ENCODE results near the gene DUSP28. TPM values are rescaled to one million over a fixed set of nuclear protein-coding genes. Genes with fewer than 3 reads are reported as not detected.

The DUSP28 gene
- total and polyA plus RNA-seq, 2 of the 13 experiments (the other 11 are each of a cell fraction or from before 2014, with no cell fraction given), result 5.2 to 8.6 TPM

DNA sequence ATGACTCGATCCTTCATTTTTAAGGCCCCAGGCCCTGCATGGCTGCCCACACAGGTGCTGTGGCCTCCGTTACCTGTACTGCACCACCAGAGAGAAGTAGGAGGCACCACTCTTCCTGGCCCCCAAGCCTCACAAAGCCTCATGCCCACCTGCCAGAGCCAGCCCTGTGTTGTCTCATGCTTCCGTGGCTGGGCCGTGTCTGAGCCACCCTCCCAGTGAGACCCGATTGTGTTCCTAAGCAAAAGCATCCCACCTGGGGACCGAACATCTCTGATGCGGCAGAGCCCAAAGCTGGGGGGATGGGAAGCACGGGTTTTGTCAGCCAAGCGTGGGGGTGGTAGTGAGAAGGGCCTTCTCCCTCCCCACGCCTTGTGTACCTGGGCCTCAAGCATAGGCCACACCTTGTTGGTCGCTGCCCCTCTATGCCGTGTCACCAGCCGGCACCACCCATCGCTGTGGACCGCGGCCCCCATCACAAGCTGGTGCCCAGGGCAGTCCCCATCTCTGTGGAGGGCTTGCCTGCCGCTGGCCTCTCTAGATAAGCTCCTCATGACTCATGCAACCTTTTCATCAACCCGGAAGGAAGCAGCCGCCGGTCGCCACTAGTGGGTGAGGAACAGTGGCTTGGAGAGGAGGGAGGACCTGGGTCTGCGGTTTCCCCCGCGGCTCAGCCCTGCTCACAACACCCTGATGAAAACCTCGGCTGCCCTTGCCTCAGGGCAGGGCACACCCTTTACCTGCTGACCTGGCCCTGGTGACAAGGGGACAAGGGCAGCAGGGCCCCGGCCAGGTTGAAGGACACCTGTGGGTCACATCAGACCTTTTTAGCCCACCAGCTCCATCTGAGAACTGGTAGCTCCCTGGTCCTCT lies 5.4 kb downstream of the DUSP28 start (continued):
- TF ChIP-seq, protein P1, sequence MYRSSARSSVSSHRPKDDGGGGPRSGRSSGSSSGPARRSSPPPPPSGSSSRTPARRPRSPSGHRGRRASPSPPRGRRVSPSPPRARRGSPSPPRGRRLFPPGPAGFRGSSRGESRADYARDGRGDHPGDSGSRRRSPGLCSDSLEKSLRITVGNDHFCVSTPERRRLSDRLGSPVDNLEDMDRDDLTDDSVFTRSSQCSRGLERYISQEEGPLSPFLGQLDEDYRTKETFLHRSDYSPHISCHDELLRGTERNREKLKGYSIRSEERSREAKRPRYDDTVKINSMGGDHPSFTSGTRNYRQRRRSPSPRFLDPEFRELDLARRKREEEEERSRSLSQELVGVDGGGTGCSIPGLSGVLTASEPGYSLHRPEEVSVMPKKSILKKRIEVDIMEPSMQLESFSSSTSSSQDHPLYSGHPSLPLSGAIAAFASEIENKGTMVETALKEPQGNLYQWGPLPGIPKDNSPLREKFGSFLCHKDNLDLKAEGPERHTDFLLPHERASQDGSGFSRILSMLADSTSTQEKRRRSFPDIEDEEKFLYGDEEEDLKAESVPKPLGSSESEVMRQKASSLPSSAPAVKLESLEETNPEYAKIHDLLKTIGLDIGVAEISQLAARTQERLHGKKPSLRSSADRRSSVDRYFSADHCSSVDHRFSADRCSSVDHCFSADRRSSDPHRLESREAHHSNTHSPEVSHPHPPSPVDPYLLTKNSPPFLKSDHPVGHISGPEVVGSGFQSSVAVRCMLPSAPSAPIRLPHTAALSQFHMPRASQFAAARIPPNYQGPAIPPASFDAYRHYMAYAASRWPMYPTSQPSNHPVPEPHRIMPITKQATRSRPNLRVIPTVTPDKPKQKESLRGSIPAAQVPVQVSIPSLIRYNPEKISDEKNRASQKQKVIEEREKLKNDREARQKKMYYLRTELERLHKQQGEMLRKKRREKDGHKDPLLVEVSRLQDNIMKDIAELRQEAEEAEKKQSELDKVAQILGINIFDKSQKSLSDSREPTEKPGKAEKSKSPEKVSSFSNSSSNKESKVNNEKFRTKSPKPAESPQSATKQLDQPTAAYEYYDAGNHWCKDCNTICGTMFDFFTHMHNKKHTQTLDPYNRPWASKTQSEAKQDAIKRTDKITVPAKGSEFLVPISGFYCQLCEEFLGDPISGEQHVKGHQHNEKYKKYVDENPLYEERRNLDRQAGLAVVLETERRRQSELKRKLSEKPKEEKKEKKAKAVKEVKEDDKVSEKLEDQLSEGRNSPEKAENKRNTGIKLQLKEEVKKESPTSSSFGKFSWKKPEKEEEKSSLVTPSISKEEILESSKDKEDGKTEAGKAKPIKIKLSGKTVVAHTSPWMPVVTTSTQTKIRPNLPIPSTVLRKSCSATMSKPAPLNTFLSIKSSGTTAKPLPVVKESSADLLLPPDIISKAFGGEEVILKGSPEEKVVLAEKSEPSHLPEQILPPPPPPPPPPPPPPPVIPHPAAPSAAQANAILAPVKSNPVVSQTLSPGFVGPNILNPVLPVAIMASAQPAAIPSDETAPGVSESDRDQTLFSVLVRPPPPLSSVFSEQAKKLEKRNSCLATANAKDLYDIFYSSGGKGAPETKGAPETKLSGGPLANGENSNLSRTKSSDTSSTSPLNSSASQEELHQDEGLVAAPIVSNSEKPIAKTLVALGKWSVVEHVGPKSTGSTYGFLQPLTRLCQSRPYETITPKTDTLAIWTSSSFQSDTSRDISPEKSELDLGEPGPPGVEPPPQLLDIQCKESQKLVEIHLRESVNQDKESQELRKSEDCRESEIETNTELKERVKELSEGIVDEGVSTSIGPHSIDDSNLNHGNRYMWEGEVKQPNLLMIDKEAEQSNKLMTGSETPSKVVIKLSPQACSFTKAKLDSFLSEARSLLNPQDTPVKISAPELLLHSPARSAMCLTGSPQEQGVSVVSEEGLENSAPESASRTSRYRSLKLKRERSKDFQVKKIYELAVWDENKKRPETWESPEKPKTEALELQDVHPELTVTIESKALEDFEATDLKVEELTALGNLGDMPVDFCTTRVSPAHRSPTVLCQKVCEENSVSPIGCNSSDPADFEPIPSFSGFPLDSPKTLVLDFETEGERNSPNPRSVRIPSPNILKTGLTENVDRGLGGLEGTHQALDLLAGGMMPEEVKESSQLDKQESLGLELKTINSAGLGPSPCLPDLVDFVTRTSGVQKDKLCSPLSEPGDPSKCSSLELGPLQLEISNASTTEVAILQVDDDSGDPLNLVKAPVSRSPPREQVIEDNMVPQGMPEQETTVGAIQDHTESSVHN (CRISPR knock-in tag; IDR thresholded peaks at IDR 0.05), result 0 out of 2 replicates have a peak, but pooled peaks have one; percentile 61
- TF ChIP-seq CHCHD3 (CRISPR knock-in tag; IDR thresholded peaks at IDR 0.05) (no peak), POLR2G (IDR thresholded peaks at IDR 0.05; ENCODE audit: low read depth, low read length) (peak; percentile 91), LCORL (IDR thresholded peaks at IDR 0.05) (no peak), LCORL (CRISPR knock-in tag; IDR thresholded peaks at IDR 0.05) (peak; percentile 60), GABPA (IDR thresholded peaks at IDR 0.05; ENCODE audit: low read depth, low read length) (no peak), GABPA (CRISPR knock-in tag; IDR thresholded peaks at IDR 0.05; ENCODE audit: low read depth) (peak; percentile 79), ADNP (CRISPR knock-in tag; IDR thresholded peaks at IDR 0.05) (no peak), ZNF839 (CRISPR knock-in tag; IDR thresholded peaks at IDR 0.05; ENCODE audit: borderline replicate concordance) (no peak)
- TF ChIP-seq, protein P2, sequence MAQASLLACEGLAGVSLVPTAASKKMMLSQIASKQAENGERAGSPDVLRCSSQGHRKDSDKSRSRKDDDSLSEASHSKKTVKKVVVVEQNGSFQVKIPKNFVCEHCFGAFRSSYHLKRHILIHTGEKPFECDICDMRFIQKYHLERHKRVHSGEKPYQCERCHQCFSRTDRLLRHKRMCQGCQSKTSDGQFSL (CRISPR knock-in tag; IDR thresholded peaks at IDR 0.05), result no peak
- TF ChIP-seq, protein P3, sequence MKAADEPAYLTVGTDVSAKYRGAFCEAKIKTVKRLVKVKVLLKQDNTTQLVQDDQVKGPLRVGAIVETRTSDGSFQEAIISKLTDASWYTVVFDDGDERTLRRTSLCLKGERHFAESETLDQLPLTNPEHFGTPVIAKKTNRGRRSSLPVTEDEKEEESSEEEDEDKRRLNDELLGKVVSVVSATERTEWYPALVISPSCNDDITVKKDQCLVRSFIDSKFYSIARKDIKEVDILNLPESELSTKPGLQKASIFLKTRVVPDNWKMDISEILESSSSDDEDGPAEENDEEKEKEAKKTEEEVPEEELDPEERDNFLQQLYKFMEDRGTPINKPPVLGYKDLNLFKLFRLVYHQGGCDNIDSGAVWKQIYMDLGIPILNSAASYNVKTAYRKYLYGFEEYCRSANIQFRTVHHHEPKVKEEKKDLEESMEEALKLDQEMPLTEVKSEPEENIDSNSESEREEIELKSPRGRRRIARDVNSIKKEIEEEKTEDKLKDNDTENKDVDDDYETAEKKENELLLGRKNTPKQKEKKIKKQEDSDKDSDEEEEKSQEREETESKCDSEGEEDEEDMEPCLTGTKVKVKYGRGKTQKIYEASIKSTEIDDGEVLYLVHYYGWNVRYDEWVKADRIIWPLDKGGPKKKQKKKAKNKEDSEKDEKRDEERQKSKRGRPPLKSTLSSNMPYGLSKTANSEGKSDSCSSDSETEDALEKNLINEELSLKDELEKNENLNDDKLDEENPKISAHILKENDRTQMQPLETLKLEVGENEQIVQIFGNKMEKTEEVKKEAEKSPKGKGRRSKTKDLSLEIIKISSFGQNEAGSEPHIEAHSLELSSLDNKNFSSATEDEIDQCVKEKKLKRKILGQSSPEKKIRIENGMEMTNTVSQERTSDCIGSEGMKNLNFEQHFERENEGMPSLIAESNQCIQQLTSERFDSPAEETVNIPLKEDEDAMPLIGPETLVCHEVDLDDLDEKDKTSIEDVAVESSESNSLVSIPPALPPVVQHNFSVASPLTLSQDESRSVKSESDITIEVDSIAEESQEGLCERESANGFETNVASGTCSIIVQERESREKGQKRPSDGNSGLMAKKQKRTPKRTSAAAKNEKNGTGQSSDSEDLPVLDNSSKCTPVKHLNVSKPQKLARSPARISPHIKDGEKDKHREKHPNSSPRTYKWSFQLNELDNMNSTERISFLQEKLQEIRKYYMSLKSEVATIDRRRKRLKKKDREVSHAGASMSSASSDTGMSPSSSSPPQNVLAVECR (CRISPR knock-in tag; IDR thresholded peaks at IDR 0.05; ENCODE audit: borderline replicate concordance), result peak; percentile 52; the same call in 1 of the 2 replicates
- TF ChIP-seq, protein P4, sequence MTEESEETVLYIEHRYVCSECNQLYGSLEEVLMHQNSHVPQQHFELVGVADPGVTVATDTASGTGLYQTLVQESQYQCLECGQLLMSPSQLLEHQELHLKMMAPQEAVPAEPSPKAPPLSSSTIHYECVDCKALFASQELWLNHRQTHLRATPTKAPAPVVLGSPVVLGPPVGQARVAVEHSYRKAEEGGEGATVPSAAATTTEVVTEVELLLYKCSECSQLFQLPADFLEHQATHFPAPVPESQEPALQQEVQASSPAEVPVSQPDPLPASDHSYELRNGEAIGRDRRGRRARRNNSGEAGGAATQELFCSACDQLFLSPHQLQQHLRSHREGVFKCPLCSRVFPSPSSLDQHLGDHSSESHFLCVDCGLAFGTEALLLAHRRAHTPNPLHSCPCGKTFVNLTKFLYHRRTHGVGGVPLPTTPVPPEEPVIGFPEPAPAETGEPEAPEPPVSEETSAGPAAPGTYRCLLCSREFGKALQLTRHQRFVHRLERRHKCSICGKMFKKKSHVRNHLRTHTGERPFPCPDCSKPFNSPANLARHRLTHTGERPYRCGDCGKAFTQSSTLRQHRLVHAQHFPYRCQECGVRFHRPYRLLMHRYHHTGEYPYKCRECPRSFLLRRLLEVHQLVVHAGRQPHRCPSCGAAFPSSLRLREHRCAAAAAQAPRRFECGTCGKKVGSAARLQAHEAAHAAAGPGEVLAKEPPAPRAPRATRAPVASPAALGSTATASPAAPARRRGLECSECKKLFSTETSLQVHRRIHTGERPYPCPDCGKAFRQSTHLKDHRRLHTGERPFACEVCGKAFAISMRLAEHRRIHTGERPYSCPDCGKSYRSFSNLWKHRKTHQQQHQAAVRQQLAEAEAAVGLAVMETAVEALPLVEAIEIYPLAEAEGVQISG (CRISPR knock-in tag; IDR thresholded peaks at IDR 0.05), result peak; percentile 69
